ENCODE measurements around the gene CLPSL2.

The CLPSL2 gene

GRCh38 chr6:35754452-35755277, 21.7 kb upstream of the CLPSL2 start:
- TF ChIP-seq SIN3A (IDR thresholded peaks at IDR 0.05; ENCODE audit: borderline replicate concordance, insufficient read depth, low read length) (no peak), FOXP2 (optimal IDR thresholded peaks at IDR 0.05; ENCODE audit: borderline replicate concordance, extremely low read depth, extremely low read length, insufficient read depth) (no peak), POLR2AphosphoS5 (IDR thresholded peaks at IDR 0.05; ENCODE audit: low read depth, low read length) (no peak), TAF1 (IDR thresholded peaks at IDR 0.05; ENCODE audit: borderline replicate concordance, insufficient read depth, low read length) (no peak)
- TF ChIP-seq, protein P1, sequence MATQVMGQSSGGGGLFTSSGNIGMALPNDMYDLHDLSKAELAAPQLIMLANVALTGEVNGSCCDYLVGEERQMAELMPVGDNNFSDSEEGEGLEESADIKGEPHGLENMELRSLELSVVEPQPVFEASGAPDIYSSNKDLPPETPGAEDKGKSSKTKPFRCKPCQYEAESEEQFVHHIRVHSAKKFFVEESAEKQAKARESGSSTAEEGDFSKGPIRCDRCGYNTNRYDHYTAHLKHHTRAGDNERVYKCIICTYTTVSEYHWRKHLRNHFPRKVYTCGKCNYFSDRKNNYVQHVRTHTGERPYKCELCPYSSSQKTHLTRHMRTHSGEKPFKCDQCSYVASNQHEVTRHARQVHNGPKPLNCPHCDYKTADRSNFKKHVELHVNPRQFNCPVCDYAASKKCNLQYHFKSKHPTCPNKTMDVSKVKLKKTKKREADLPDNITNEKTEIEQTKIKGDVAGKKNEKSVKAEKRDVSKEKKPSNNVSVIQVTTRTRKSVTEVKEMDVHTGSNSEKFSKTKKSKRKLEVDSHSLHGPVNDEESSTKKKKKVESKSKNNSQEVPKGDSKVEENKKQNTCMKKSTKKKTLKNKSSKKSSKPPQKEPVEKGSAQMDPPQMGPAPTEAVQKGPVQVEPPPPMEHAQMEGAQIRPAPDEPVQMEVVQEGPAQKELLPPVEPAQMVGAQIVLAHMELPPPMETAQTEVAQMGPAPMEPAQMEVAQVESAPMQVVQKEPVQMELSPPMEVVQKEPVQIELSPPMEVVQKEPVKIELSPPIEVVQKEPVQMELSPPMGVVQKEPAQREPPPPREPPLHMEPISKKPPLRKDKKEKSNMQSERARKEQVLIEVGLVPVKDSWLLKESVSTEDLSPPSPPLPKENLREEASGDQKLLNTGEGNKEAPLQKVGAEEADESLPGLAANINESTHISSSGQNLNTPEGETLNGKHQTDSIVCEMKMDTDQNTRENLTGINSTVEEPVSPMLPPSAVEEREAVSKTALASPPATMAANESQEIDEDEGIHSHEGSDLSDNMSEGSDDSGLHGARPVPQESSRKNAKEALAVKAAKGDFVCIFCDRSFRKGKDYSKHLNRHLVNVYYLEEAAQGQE (IDR thresholded peaks at IDR 0.05; ENCODE audit: insufficient read depth in 1 of 2, low read depth in 2 of 2, low read length in 2 of 2): no peak

DNA sequence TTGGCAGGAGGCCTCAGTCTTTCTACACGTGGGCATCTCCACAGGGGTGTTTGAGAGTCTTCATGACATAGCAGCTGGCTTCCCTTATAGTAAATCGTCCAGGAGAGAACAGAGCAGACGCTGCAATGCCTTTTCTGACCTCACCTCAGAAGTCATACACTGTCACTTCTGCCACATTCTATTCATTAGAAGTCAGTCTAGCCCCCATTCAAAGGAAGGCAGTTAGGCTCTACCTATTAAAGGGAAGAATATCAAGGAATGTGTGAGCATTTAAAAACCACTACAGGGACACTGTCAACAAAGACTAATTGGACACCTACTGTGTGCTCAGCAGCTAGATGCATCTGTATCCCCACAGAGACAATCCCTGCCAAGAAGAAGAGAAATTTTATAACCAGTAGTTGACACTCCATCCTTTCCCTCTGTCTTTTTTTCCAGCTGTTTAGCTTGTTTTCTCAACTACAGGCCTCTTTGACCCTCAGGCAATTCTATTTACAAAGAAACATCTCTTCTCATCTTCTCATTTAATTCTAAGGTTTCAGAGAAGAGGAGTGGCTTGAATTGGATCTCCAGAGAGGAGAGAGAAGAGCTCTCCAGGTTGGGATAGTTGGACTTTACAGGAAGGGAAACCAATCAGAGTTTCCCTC, 21.0 kb upstream of the CLPSL2 start:
- TF ChIP-seq FOXP2 (optimal IDR thresholded peaks at IDR 0.05; ENCODE audit: borderline replicate concordance, extremely low read depth, extremely low read length, insufficient read depth): no peak
- TF ChIP-seq, protein P1 (IDR thresholded peaks at IDR 0.05; ENCODE audit: insufficient read depth in 1 of 2, low read depth in 2 of 2, low read length in 2 of 2): no peak
- no peak for TF ChIP-seq TAF1 (IDR thresholded peaks at IDR 0.05; ENCODE audit: borderline replicate concordance, insufficient read depth, low read length)
- no peak for TF ChIP-seq SIN3A (IDR thresholded peaks at IDR 0.05; ENCODE audit: borderline replicate concordance, insufficient read depth, low read length)
- no peak for TF ChIP-seq POLR2AphosphoS5 (IDR thresholded peaks at IDR 0.05; ENCODE audit: low read depth, low read length)

GRCh38 chr6:35757456-35758123, 18.8 kb upstream of the CLPSL2 start:
- TF ChIP-seq FOXP2 (optimal IDR thresholded peaks at IDR 0.05; ENCODE audit: borderline replicate concordance, extremely low read depth, extremely low read length, insufficient read depth) (no peak), TAF1 (IDR thresholded peaks at IDR 0.05; ENCODE audit: borderline replicate concordance, insufficient read depth, low read length) (no peak), POLR2AphosphoS5 (IDR thresholded peaks at IDR 0.05; ENCODE audit: low read depth, low read length) (no peak), SIN3A (IDR thresholded peaks at IDR 0.05; ENCODE audit: borderline replicate concordance, insufficient read depth, low read length) (no peak)
- TF ChIP-seq, protein P1 (IDR thresholded peaks at IDR 0.05; ENCODE audit: insufficient read depth in 1 of 2, low read depth in 2 of 2, low read length in 2 of 2): no peak

DNA sequence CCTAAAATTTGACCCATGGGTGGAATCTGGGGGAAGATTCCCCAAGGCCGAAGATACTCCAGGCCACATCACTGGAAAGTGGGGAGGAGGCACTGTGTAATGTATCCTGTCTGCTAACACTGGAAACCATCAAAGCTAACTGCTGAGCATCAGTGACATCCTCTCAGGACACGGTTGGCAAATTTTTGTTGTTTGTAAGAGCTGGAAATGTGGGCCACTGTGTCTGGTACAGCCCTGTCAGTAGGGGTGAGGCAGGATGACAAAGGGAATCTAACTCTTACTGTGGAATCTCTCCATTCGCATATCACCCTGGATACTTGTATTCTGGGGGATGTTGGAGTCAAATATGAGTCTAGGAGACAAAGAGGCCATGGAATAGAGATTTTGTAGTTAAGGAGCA, 17.0 kb upstream of the CLPSL2 start:
- TF ChIP-seq TAF1 (IDR thresholded peaks at IDR 0.05; ENCODE audit: borderline replicate concordance, insufficient read depth, low read length): no peak

GRCh38 chr6:35765739-35766138, 10.7 kb upstream of the CLPSL2 start:
- TF ChIP-seq POLR2AphosphoS5 (IDR thresholded peaks at IDR 0.05; ENCODE audit: low read depth, low read length) (no peak), FOXP2 (optimal IDR thresholded peaks at IDR 0.05; ENCODE audit: borderline replicate concordance, extremely low read depth, extremely low read length, insufficient read depth) (no peak), TAF1 (IDR thresholded peaks at IDR 0.05; ENCODE audit: borderline replicate concordance, insufficient read depth, low read length) (no peak), SIN3A (IDR thresholded peaks at IDR 0.05; ENCODE audit: borderline replicate concordance, insufficient read depth, low read length) (no peak)
- TF ChIP-seq, protein P1 (IDR thresholded peaks at IDR 0.05; ENCODE audit: insufficient read depth in 1 of 2, low read depth in 2 of 2, low read length in 2 of 2): no peak
